AG09319 (cell line): ENCODE results near the gene COL20A1.

Experiments used
- DNase-seq: peaks from one replicate; pipeline ENCODE4 v3.0.0-alpha.2; 2010; ENCODE audit warnings: low read depth; ENCODE audit errors: extremely low read depth
- CTCF ChIP-seq: IDR thresholded peaks from 2 replicates; pipeline ENCODE4 v1.5.1; 2011; ENCODE audit warnings: low read depth, mild to moderate bottlenecking, inconsistent platforms, low read length, moderate library complexity

The COL20A1 gene

DNA sequence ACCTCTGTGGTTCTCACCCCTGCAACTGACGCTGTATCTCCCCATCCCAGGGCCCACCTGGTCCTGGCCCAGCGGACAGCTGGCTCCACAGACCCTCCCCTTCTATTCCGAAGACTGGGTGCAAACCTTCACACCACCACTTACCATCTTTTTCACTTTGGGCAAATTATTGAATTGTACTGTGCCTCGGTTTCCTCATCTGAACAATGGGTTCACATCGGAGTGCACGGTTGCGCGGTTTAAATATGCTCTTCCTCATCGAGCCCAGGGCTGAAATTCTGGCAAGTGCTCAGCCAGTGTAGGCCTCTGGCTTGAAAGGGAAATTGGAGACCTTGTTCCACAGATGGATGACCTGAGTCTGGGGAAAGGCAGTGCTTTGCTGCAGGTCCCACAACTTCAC, 23.3 kb upstream of the COL20A1 start:
- no peak for TF ChIP-seq CTCF
- no peak for DNase-seq

GRCh38 chr20:63270606-63271325, 22.2 kb upstream of the COL20A1 start:
- no peak for TF ChIP-seq CTCF
- no peak for DNase-seq

DNA sequence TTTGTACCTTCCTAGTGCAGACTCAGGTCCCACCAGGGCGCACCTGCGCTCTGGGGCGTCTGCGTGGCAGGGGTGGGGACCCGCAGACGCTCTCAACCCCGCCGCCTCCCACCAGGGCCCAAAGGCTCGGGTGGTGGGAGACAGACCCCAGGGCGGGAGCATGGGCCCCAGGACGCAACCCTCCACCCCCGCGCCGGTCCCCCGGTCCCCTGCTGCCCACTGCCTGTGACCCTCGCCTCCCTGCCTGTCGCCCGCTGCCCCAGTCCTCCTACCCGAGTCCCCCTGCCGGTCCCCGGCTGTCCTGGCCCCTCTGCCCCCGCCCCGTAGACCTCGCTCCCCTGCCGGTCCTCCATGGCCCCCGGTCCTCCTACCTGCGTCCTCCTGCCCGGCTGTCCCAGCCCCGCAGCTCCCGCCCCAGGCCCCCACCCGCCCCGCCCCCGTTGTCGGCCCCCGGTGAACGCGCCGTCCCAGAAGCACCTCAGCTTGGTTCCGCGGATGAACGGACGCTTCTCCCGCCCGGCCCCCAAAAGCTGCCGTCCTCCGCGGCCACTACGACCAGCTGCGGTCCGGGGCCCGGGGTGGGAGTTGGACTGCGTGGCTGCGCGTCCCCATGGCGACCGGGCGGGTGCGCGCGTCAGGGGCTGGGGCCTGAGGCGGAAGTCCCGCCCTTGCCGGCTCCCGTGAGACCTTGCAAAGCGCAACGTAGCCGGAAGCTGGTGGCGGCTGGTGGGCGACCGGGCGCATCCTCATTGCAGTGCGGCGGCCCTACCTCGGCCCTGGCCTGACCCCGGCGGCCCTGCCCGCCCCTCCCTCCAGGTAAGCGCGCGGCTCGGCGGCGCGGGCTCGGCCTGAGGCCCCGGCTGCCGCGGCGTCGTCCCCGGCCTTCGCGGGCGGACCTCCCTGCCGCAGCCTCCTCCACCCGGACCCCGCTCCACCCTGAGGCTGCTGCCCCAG, 20.6 kb upstream of the COL20A1 start, which contains the start of gene ARFGAP1:
TSS of gene ARFGAP1 (plus strand) at position 709 of the 954 bp plus-strand sequence. CDS start 2,768 bp downstream, outside the sequence.
- peak; percentile 67 for DNase-seq
- TF ChIP-seq CTCF = no peak

GRCh38 chr20:63273059-63273579, 19.9 kb upstream of the COL20A1 start:
- no peak for DNase-seq
- no peak for TF ChIP-seq CTCF

DNA sequence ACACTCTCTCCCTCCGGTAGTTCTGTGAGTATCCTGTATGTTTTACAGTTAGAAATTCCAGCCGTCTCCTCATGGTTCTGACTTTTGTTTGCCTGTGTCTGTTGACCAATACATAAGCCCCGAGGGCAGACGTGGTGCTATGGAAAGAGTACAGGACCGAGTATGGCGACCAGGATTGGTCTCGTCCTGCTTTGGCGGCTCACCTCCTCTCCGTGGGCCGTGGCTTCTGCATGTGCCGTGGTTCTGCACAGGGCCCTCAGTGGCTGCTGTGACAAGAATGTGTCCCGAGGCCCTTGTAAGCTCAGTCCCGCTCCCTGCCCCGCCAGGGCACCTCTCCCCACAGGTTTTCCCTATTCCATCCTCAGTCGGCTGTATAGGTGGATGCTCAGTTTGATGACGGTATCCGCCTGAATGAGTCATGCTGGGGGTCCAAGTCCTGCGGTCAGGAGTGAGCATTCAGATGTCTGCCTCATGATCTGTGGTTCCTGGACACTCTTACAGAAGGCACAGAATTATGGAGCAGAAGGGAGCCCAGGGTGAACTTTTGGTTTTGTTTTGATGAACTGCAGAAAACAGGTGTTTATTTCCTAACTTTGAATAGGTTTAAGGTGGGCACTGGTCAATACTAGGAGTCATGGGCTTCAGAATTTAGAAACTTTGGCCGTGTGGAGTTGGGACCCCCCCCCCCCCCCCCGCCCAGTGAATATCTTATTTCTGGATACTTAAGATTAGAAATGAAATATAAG, 19.2 kb upstream of the COL20A1 start:
- TF ChIP-seq CTCF = no peak
- DNase-seq = peak; percentile 7

DNA sequence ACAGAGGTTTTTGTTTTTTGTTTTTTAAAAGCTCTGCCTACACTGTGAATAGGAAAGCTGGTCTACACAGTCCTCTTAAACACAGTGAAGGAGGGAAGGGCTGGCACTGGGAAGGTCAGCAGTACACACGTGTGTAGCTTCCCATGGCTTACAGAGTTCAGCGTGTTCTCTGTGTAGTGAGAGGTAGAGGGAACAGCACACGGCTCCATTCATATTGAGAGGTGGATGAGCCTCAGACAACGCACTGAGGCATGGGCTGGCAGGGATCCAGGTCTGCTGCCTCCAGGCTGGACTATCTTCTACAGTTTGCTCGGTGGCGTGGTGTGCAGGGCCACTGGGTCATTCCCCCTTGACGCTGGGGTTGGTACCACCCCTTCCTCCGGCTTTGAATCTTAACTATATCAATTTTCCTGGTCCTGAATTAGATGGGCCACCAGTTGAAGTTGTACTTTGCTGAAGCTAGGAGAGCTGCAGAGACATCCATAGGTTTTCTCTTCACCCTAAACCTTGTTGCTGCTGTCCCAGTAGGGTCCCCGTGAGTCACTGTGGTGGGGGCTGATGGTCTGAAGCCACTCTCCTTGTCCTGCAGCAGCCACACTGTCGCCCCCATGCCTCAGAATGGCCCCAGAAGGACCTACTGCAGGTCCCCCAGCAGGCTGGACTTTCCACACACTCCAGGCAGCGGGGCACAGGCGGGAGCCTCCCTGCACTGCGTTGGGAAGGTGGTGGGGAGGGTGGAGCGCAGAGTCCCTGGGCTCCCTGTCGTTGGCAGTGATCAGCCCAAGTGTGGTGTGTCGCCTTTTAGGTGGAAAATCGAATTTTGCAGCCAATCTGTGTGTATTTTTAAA, 18.4 kb upstream of the COL20A1 start:
- no peak for DNase-seq

More for the DNA sequence above, 18.4 kb upstream of the COL20A1 start:
- no peak for TF ChIP-seq CTCF
